Measurements from ENCODE around the gene RFFL.
"Not testable (repeated sequence)": the region's sequence is repeated elsewhere in the genome, so short reads cannot be mapped to it uniquely, and the experiment has no call there.

DNA sequence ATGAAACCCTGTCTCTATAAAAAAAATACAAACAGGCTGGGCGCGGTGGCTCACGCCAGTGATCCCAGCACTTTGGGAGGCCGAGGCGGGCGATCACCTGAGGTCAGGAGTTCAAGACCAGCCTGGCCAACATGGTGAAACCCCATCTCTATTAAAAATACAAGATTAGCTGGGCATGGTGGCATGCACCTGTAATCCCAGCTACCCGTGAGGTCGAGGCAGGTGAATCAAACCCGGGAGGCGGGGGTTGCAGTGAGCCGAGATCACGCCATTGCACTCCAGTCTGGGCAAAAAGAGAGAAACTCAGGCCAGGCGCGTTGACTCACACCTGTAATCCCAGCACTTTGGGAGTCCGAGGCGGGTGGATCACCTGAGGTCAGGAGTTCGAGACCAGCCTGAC lies 47.3 kb upstream of the RFFL start:
- not testable (repeated sequence) for TF ChIP-seq POLR2A (IDR thresholded peaks at IDR 0.05)
- TF ChIP-seq, protein P1, sequence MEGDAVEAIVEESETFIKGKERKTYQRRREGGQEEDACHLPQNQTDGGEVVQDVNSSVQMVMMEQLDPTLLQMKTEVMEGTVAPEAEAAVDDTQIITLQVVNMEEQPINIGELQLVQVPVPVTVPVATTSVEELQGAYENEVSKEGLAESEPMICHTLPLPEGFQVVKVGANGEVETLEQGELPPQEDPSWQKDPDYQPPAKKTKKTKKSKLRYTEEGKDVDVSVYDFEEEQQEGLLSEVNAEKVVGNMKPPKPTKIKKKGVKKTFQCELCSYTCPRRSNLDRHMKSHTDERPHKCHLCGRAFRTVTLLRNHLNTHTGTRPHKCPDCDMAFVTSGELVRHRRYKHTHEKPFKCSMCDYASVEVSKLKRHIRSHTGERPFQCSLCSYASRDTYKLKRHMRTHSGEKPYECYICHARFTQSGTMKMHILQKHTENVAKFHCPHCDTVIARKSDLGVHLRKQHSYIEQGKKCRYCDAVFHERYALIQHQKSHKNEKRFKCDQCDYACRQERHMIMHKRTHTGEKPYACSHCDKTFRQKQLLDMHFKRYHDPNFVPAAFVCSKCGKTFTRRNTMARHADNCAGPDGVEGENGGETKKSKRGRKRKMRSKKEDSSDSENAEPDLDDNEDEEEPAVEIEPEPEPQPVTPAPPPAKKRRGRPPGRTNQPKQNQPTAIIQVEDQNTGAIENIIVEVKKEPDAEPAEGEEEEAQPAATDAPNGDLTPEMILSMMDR (IDR thresholded peaks at IDR 0.05), result not testable (repeated sequence)
